Measurements from ENCODE around the gene DTX3.
"Not testable (repeated sequence)": the region's sequence is repeated elsewhere in the genome, so short reads cannot be mapped to it uniquely, and the experiment has no call there.

- TF ChIP-seq CTCF (conservative IDR thresholded peaks at IDR 0.05); EZH2 (IDR thresholded peaks at IDR 0.05; ENCODE audit: low read depth): not testable (repeated sequence)
These were observed 34.2 kb upstream of the DTX3 start for GRCh38 chr12:57570438-57570837.

All from PC-9 (cell line).